Measurements from ENCODE around the gene TMEM39A. TPM values are rescaled to one million over a fixed set of nuclear protein-coding genes. Genes with fewer than 3 reads are reported as not detected.

TMEM39A gene
- total RNA-seq, 4 donors from 2014 or later, result 7.1 to 38.4 (median 32.1) TPM

DNA sequence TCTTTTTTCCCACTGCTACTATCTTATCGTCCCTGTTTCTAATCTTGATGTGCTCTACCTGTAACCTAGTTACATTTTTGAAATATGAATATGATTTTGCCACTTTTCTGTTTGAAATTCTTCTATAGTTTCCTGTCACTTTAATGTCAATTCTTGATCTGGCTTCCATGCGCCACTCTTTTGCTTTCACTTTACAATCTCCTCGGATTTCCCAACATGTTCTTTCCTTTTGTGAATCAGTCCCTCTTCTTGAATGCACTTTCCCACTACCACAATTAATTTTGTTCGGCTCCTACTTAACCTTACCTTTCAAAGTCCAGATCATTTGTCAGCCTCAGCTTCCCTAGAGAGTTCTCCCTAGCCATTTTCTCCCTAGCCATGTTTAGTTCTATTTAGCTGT lies 43.2 kb upstream of the TMEM39A start:
- Histone ChIP-seq H3K36me3 (peaks cover 0 to 49% (median 15%) of the 10 kb centered on the region in 4 donors), H3K27me3 (no peaks in the 10 kb centered on the region), H3K4me3 (no peak overlapping the region), H3K27ac (no peak overlapping the region), H3K9me3 (no peaks in the 10 kb centered on the region), H3K4me1 (peaks cover 0 to 6% (median 0%) of the 10 kb centered on the region in 4 donors)
- no peak for DNase-seq
- in situ Hi-C loops (cut with MboI; ENCODE audit: low pct_ligation_motif_present in 1 of 4, low pct_unique_long_range_greater_than_20kb in 1 of 4, low sequenced_read_pairs in 3 of 4), result loop anchor here in 1 of 4 donors (25.0 kb wide), 1 partner anchor 181 kb away; the partner anchor contains the start of gene COX17
- 71 to 75% methylated on average over 3 to 4 of the region's 4 CpGs for WGBS, 2 donors (ENCODE audit: low coverage in 1 of 2)
- TF ChIP-seq, protein P1, sequence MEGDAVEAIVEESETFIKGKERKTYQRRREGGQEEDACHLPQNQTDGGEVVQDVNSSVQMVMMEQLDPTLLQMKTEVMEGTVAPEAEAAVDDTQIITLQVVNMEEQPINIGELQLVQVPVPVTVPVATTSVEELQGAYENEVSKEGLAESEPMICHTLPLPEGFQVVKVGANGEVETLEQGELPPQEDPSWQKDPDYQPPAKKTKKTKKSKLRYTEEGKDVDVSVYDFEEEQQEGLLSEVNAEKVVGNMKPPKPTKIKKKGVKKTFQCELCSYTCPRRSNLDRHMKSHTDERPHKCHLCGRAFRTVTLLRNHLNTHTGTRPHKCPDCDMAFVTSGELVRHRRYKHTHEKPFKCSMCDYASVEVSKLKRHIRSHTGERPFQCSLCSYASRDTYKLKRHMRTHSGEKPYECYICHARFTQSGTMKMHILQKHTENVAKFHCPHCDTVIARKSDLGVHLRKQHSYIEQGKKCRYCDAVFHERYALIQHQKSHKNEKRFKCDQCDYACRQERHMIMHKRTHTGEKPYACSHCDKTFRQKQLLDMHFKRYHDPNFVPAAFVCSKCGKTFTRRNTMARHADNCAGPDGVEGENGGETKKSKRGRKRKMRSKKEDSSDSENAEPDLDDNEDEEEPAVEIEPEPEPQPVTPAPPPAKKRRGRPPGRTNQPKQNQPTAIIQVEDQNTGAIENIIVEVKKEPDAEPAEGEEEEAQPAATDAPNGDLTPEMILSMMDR (IDR thresholded peaks at IDR 0.05), result no peak
- intact Hi-C loops (cut with DNase I; ENCODE audit: low total_unique reads), result no loop called here

DNA sequence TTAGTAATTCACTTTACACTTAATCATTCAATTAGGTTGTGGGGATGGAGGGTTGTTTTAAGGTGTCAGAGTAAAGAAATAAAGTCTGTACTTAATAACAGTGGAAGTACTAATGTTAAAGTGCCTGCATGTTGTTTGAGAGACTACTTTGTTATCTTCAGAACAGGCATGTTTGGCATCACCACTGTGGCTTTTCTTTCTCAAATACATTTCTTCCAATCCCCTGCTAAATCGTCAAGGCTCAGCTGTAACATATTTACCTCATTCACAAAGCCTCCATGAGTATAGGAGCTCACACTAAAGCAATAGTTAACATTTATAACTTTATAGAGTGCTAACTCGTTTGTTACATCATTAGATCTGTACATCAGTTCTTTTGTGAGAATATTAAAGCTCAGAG lies 37.5 kb upstream of the TMEM39A start:
- in situ Hi-C loops (cut with MboI; ENCODE audit: low pct_ligation_motif_present in 1 of 4, low pct_unique_long_range_greater_than_20kb in 1 of 4, low sequenced_read_pairs in 3 of 4), result loop anchor here in 1 of 4 donors (25.0 kb wide), 1 partner anchor 186 kb away; the partner anchor contains the start of gene COX17
- no peaks in the 10 kb centered on the region for H3K9me3 ChIP-seq
- no peak for DNase-seq
- no peaks in the 10 kb centered on the region for H3K27me3 ChIP-seq
- H3K4me1 ChIP-seq, result peaks cover 20 to 38% (median 25%) of the 10 kb centered on the region in 4 donors
- 20 to 24% methylated on average over 2 of the region's 2 CpGs for WGBS, 2 donors (ENCODE audit: low coverage in 1 of 2)
- intact Hi-C loops (cut with DNase I; ENCODE audit: low total_unique reads), result no loop called here
- peak overlapping the region in 1 of 4 donors; percentile 0 for H3K4me3 ChIP-seq
- H3K27ac ChIP-seq, result no peak overlapping the region
- H3K36me3 ChIP-seq, result peaks cover 0 to 24% (median 7%) of the 10 kb centered on the region in 4 donors
- TF ChIP-seq POLR2AphosphoS5 (IDR thresholded peaks at IDR 0.05), result no peak
- TF ChIP-seq, protein P1 (IDR thresholded peaks at IDR 0.05), result no peak
- TF ChIP-seq POLR2A (IDR thresholded peaks at IDR 0.05), result no peak
- no peak for TF ChIP-seq EP300 (IDR thresholded peaks at IDR 0.05; ENCODE audit: low read depth)

DNA sequence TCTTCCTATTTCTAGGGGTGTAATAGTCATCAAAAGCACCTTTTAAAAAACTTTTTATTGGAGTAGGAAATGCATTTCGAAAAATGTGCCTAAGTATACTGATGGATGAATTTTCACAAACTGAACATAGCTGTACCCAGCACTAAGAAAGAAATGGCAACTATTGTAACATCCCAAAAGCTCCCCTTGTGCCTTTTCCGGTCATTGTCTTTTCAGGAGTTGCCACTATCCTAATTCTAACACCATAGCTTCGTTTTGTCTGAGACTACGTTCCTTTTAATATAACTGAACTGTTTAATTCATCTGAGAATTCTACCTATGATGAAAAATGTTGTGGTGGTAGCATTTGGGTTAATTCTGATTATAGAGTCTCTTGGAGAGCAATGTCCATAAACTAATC lies 36.9 kb upstream of the TMEM39A start:
- Histone ChIP-seq H3K36me3 (peaks cover 0 to 18% (median 4%) of the 10 kb centered on the region in 4 donors), H3K9me3 (no peaks in the 10 kb centered on the region), H3K4me1 (peaks cover 20 to 38% (median 25%) of the 10 kb centered on the region in 4 donors), H3K4me3 (no peak overlapping the region), H3K27me3 (no peaks in the 10 kb centered on the region), H3K27ac (peak overlapping the region in 1 of 4 donors; percentile 99)
- TF ChIP-seq POLR2AphosphoS5 (IDR thresholded peaks at IDR 0.05), result no peak
- no peak for TF ChIP-seq EP300 (IDR thresholded peaks at IDR 0.05; ENCODE audit: low read depth)
- TF ChIP-seq, protein P1 (IDR thresholded peaks at IDR 0.05), result no peak
- no peak for TF ChIP-seq POLR2A (IDR thresholded peaks at IDR 0.05)
- in situ Hi-C loops (cut with MboI; ENCODE audit: low pct_ligation_motif_present in 1 of 4, low pct_unique_long_range_greater_than_20kb in 1 of 4, low sequenced_read_pairs in 3 of 4), result loop anchor here in 1 of 4 donors (25.0 kb wide), 1 partner anchor 187 kb away; the partner anchor contains the start of gene COX17
- WGBS, 2 donors (ENCODE audit: low coverage in 1 of 2), result 79 to 83% methylated on average over 4 of the region's 4 CpGs
- intact Hi-C loops (cut with DNase I; ENCODE audit: low total_unique reads), result no loop called here
- DNase-seq, result no peak

DNA sequence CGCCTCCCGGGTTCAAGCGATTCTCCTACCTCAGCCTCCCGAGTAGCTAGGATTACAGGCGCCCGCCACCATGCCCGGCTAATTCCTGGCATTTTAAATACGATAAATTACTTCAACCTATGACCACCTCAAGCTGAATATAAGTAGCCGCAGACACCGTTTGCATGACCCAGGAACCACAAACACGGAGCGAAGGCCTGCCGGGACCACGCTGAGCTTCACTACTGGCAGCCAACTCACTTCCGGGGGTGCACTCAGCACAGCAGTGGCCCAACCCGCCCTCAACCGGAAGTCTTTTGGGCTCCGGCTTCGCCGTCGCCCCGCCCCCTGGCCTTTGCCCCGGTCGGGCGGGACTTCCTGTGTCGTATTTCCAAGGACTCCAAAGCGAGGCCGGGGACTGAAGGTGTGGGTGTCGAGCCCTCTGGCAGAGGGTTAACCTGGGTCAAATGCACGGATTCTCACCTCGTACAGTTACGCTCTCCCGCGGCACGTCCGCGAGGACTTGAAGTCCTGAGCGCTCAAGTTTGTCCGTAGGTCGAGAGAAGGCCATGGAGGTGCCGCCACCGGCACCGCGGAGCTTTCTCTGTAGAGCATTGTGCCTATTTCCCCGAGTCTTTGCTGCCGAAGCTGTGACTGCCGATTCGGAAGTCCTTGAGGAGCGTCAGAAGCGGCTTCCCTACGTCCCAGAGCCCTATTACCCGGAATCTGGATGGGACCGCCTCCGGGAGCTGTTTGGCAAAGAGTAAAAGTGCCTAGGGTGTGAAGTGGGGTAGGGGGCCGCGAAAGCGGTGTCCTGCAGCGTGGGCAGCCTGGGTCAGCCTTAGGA lies 35.0 kb upstream of the TMEM39A start, which contains the start of gene TIMMDC1:
TIMMDC1 (plus strand) TSS at position 362 of the 826 bp plus-strand sequence; CDS start at position 549, 187 bp downstream.
- 1% methylated on average over 48 of the region's 58 CpGs; no CpG with 5 or more reads in 1 of the 2 donors for WGBS, 2 donors (ENCODE audit: low coverage in 1 of 2)
- intact Hi-C loops (cut with DNase I; ENCODE audit: low total_unique reads) (no loop called here), in situ Hi-C loops (cut with MboI; ENCODE audit: low pct_ligation_motif_present in 1 of 4, low pct_unique_long_range_greater_than_20kb in 1 of 4, low sequenced_read_pairs in 3 of 4) (loop anchor here in 2 of 4 donors (25.0 kb wide), 2 partner anchors 189 to 864 kb away; partner anchors contain the start of gene COX17 (in 1 of the 2))
- peak; percentile 98 for DNase-seq
- no peaks in the 10 kb centered on the region for H3K27me3 ChIP-seq
- peak within 1 kb of the TSS; percentile 59 to 93 (median 78) for H3K4me3 ChIP-seq
- H3K9me3 ChIP-seq, result no peaks in the 10 kb centered on the region
- H3K27ac ChIP-seq, result peak within 1 kb of the TSS; percentile 92 to 99 (median 96)
- H3K36me3 ChIP-seq, result peaks cover 0 to 6% (median 0%) of the 10 kb centered on the region in 4 donors
- H3K4me1 ChIP-seq, result peaks cover 20 to 38% (median 25%) of the 10 kb centered on the region in 4 donors
- TF ChIP-seq POLR2A (IDR thresholded peaks at IDR 0.05) (peak; percentile 93), POLR2AphosphoS5 (IDR thresholded peaks at IDR 0.05) (peak; percentile 88 to 96 (median 95))
- TF ChIP-seq, protein P1 (IDR thresholded peaks at IDR 0.05), result no peak

All from transverse colon (tissue), 4 donors.